SK-N-SH treated with all-trans-retinoic acid at 6 μM for 48 hours (cell line): ENCODE measurements around the gene MAP2.
"Not testable (repeated sequence)": the region's sequence is repeated elsewhere in the genome, so short reads cannot be mapped to it uniquely, and the experiment has no call there.

ENCODE experiments used
- PATZ1 ChIP-seq: fragments of 250-450 bp; sonication (Bioruptor Pico); IDR thresholded peaks from 2 replicates; pipeline ENCODE4 v1.8.0; 2020; ENCODE audit warnings: mild to moderate bottlenecking, moderate library complexity, borderline replicate concordance
- SNAI2 ChIP-seq: fragments of 250-450 bp; sonication (Bioruptor Pico); IDR thresholded peaks from 2 replicates; pipeline ENCODE4 v1.5.0; 2020; ENCODE audit warnings: mild to moderate bottlenecking, moderate library complexity
- ZC3H10 ChIP-seq: fragments of 250-450 bp; sonication (Bioruptor Pico); IDR thresholded peaks from 2 replicates; pipeline ENCODE4 v1.5.1; 2021; ENCODE audit warnings: mild to moderate bottlenecking, moderate library complexity
- ZNF565 ChIP-seq: fragments of 450-650 bp; formaldehyde crosslinking; conservative IDR thresholded peaks from 2 replicates; pipeline ENCODE4 v1.5.0; 2020; ENCODE audit warnings: low read depth, mild to moderate bottlenecking, moderate library complexity
- ZNF70 ChIP-seq: fragments of 450-650 bp; formaldehyde crosslinking; IDR thresholded peaks from 2 replicates; pipeline ENCODE4 v1.5.0; 2020; ENCODE audit warnings: mild to moderate bottlenecking, moderate library complexity

- not testable (repeated sequence) for TF ChIP-seq ZC3H10, SNAI2, ZNF565, PATZ1, ZNF70 (CRISPR knock-in tag)
Measured at GRCh38 chr2:209492296-209492695, 68.4 kb downstream of the MAP2 start.
